Activated CD4-positive, CD25-positive, alpha-beta regulatory T cell (primary cell): ENCODE measurements around the gene ERBB4.

Source experiments
- DNase-seq, 4 experiments: peaks; one replicate each; lab custom pipeline; 2025; lab: John Stamatoyannopoulos, UW

ERBB4 gene

GRCh38 chr2:211903961-211904360 lies 634.6 kb downstream of the ERBB4 start:
- no peak for DNase-seq

- no peak for DNase-seq
Measured at GRCh38 chr2:211901226-211901846, 637.3 kb downstream of the ERBB4 start.

GRCh38 chr2:211900518-211900917 lies 638.1 kb downstream of the ERBB4 start:
- DNase-seq: no peak

GRCh38 chr2:211900000-211900399 lies 638.6 kb downstream of the ERBB4 start:
- no peak for DNase-seq

- DNase-seq: no peak
Measured at GRCh38 chr2:211898702-211899101, 639.9 kb downstream of the ERBB4 start.

GRCh38 chr2:211881449-211881848 lies 657.2 kb downstream of the ERBB4 start:
- DNase-seq: no peak

GRCh38 chr2:211879323-211879722 lies 659.3 kb downstream of the ERBB4 start:
- no peak for DNase-seq

GRCh38 chr2:211877061-211877460 lies 661.5 kb downstream of the ERBB4 start:
- no peak for DNase-seq

GRCh38 chr2:211875488-211875887 lies 663.1 kb downstream of the ERBB4 start:
- no peak for DNase-seq

- no peak for DNase-seq
Measured at GRCh38 chr2:211868996-211869533, 669.5 kb downstream of the ERBB4 start.

GRCh38 chr2:211867845-211868451 lies 670.7 kb downstream of the ERBB4 start:
- no peak for DNase-seq

GRCh38 chr2:211864328-211864727 lies 674.3 kb downstream of the ERBB4 start:
- no peak for DNase-seq

GRCh38 chr2:211860224-211860623 lies 678.4 kb downstream of the ERBB4 start:
- no peak for DNase-seq

- DNase-seq: no peak
Measured at GRCh38 chr2:211854832-211855231, 683.8 kb downstream of the ERBB4 start.

- no peak for DNase-seq
Measured at GRCh38 chr2:211846714-211847113, 691.9 kb downstream of the ERBB4 start.

GRCh38 chr2:211846036-211846400 lies 692.6 kb downstream of the ERBB4 start:
- DNase-seq: no peak

GRCh38 chr2:211845338-211846035 lies 693.1 kb downstream of the ERBB4 start:
- no peak for DNase-seq

- no peak for DNase-seq
Measured at GRCh38 chr2:211837706-211838105, 700.9 kb downstream of the ERBB4 start.

- no peak for DNase-seq
Measured at GRCh38 chr2:211837206-211837605, 701.4 kb downstream of the ERBB4 start.

- DNase-seq: no peak
Measured at GRCh38 chr2:211836409-211836808, 702.2 kb downstream of the ERBB4 start.

- no peak for DNase-seq
Measured at GRCh38 chr2:211835695-211836094, 702.9 kb downstream of the ERBB4 start.

- no peak for DNase-seq
Measured at GRCh38 chr2:211833582-211834279, 704.9 kb downstream of the ERBB4 start.

GRCh38 chr2:211829725-211830124 lies 708.9 kb downstream of the ERBB4 start:
- no peak for DNase-seq
